Activated naive CD8-positive, alpha-beta T cell treated with anti-CD3 and anti-CD28 coated beads, Interleukin-2, amount 50 U/mL, for 24 hours (primary cell): ENCODE measurements around the gene TCF25.
"Not testable (repeated sequence)": the region's sequence is repeated elsewhere in the genome, so short reads cannot be mapped to it uniquely, and the experiment has no call there.

Source experiments
- ATAC-seq: fragments of 150-1000 bp; cut with Tn5 transposase; one replicate; pipeline ENCODE4 v1.10.0; 2021
- DNase-seq: peaks from one replicate; pipeline ENCODE4 v3.0.0; 2021
- H3K27ac Mint-ChIP-seq: one replicate; pipeline ENCODE4 v1.8.0; 2021; ENCODE audit warnings: mild to moderate bottlenecking, mixed read lengths
- H3K27me3 Mint-ChIP-seq: one replicate; pipeline ENCODE4 v1.8.0; 2021; ENCODE audit warnings: mixed read lengths
- H3K36me3 Mint-ChIP-seq: one replicate; pipeline ENCODE4 v1.8.0; 2021; ENCODE audit warnings: low read depth, mixed read lengths
- H3K4me1 Mint-ChIP-seq: one replicate; pipeline ENCODE4 v1.8.0; 2021; ENCODE audit warnings: mixed read lengths
- H3K4me3 Mint-ChIP-seq: one replicate; pipeline ENCODE4 v1.8.0; 2021; ENCODE audit warnings: mild to moderate bottlenecking, moderate library complexity, mixed read lengths
- H3K9me3 Mint-ChIP-seq: one replicate; pipeline ENCODE4 v1.8.0; 2021; ENCODE audit warnings: mixed read lengths

The TCF25 gene

DNA sequence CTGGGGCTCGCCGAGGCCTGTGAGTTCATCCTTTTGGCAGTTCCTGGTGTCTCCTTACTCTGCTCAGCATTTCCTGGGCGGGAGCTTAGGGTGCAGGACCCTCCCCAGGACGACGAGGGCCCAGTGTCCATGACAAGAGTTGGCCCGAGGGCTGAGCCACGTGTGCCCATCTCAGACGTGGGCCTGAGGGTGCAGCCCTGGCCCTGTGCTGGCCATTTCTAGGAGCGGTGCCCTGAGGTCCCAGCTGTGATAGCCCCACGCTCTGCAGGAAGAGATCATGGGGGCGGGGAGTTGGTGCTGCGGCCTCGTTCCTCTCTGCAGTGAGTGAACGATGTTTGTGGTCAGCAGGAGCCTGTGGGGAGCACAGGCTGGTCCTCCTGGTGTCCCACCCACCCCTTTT, 39.2 kb downstream of the TCF25 start:
- Mint-ChIP-seq H3K4me3 (no peak overlapping the region), H3K9me3 (no peaks in the 10 kb centered on the region), H3K27ac (no peak overlapping the region), H3K4me1 (peaks cover 9% of the 10 kb centered on the region), H3K36me3 (peaks cover 10% of the 10 kb centered on the region), H3K27me3 (no peaks in the 10 kb centered on the region)
- no peak for ATAC-seq
- no peak for DNase-seq

DNA sequence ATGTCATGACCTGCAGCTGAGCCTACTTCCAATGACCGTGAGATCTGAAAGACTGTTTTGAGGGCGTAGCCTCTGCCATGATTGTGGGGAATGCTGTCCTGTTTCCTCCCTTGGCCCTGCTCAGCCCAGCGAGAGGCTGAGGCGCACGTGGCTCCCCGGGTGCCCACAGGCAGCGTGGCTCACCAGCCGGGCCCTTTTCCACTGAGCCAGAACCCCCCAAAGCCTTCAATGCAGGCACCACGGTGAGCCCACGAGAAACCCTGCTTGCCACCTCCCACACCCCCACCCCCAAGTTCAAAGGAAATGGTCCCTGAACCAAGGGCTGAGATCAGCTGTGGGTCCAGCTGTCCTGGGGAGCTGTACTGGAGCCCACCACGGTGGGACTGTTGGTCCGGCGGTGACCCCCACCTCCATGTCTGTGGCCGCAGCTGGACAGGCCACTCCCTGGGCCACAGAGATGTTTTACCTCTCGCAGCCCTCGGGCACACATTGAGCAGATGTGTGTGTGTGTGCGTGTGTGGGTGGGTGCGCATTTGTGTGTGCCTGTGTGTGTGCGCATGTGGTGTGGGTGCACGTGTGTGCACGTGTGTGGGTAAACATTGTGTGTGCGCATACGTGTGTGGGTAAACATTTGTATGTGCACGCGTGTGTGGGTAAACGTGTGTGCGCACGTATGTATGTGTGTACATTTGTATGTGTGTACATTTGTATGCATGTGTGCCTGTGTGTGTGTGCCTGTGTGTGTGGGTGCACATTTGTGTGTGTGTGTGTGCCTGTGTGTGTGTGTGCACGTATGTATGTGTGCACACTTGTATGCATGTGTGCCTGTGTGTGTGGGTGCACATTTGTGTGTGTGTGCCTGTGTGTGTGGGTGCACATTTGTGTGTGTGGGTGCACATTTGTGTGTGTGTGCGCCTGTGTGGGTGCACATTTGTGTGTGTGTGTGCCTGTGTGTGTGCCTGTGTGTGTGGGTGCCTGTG, 40.3 kb downstream of the TCF25 start:
- H3K4me1 Mint-ChIP-seq = peaks cover 17% of the 10 kb centered on the region
- ATAC-seq (no peak), DNase-seq (no peak)
- H3K36me3 Mint-ChIP-seq = peaks cover 9% of the 10 kb centered on the region
- H3K27ac Mint-ChIP-seq = no peak overlapping the region
- H3K27me3 Mint-ChIP-seq = peaks cover 1% of the 10 kb centered on the region
- H3K9me3 Mint-ChIP-seq = no peaks in the 10 kb centered on the region
- H3K4me3 Mint-ChIP-seq = no peak overlapping the region

GRCh38 chr16:89914642-89915285, 41.4 kb downstream of the TCF25 start:
- not testable (repeated sequence) for ATAC-seq, H3K4me3 Mint-ChIP-seq, H3K9me3 Mint-ChIP-seq, DNase-seq, H3K27ac Mint-ChIP-seq, H3K36me3 Mint-ChIP-seq
- H3K4me1 Mint-ChIP-seq = peaks cover 22% of the 10 kb centered on the region
- peaks cover 11% of the 10 kb centered on the region for H3K27me3 Mint-ChIP-seq

DNA sequence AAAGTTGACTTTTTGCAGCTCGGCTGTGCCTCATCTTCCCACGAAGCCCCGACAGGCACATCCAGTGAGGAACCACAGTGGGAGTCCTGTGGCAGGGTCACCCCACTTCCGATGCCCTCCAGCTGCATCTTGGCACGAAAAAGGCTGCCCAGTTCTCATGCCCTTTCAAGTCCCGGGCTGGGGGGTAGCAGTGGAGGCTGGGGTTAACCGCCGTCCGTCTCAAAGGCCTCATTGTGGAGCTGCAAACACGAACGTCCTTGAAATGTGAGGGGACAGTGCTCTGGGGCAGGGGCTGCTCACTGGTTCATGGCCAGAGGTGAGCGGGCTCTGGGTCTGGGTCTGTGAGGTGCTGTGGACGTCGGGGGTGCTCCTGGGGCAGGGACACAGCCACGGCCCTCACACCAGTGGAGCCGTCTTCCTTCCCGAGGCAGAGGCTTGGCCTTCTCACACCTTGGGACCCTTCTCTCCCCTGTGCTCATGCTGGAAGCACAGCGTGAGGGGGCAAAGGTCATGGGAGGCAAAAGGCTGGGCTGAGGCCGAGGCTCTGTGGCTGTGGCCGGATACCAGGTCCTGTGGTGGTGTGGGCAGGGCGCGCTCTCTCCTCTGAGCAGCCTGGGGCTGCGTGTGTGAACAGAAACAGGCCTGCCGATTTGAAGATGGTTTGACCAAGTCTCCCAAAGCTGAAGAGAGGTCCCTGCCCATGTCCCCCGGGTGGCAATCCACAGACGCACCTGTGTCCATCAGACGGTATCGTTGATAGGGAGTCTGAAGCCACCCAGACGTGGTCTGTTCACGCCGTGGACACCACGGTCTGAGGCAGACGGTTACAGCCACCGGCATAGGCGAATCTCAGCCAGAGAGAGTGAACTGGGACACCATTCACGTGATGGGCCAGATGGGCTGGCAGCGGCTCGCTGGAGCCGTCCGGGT, 42.2 kb downstream of the TCF25 start:
- H3K36me3 Mint-ChIP-seq = peaks cover 5% of the 10 kb centered on the region
- DNase-seq (no peak), ATAC-seq (no peak)
- no peak overlapping the region for H3K27ac Mint-ChIP-seq
- no peaks in the 10 kb centered on the region for H3K9me3 Mint-ChIP-seq
- H3K27me3 Mint-ChIP-seq = peaks cover 18% of the 10 kb centered on the region
- H3K4me3 Mint-ChIP-seq = no peak overlapping the region
- H3K4me1 Mint-ChIP-seq = peaks cover 28% of the 10 kb centered on the region

DNA sequence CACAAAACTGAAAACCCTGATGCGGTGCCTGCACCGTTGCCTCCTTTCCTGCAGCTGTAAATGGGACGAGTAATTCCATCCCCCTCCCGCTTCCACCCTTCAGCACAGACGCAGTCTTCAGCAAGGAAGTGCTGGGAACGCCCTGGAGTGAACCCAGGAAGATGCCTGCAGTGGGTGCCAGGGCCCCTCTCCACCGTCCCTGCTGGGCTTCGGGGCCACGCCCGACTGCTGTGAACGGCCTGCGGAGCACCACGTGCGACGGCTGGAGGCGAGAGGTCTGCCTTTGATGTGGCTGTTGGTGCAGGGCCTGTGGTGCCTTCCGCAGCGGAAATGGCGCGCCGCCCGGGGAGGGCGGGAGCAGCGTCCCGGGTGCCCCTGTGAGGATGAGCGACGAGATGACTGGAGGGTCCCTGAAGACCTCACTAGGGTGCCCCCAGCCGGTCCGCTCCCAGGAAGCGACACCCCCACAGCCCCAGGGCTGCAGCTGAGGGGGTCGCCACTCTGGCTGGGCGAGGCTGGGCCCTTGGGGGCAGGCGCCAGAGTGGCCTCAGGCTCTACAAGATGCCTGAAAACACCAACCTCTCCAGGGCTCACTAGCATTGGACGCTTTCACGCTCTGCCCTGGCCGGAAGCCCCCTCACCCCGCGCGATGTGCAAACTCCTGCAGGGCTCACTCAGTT, 44.5 kb downstream of the TCF25 start:
- Mint-ChIP-seq H3K4me1 (peaks cover 46% of the 10 kb centered on the region), H3K27ac (peak overlapping the region; percentile 59), H3K27me3 (peaks cover 35% of the 10 kb centered on the region), H3K36me3 (no peaks in the 10 kb centered on the region), H3K4me3 (peak overlapping the region; percentile 60), H3K9me3 (no peaks in the 10 kb centered on the region)
- peak; percentile 83 for ATAC-seq
- DNase-seq = peak; percentile 87

- DNase-seq = peak; percentile 41
- Mint-ChIP-seq H3K27me3 (peaks cover 35% of the 10 kb centered on the region), H3K9me3 (no peaks in the 10 kb centered on the region), H3K4me1 (peaks cover 46% of the 10 kb centered on the region), H3K4me3 (peak within 1 kb of the TSS; percentile 60), H3K36me3 (no peaks in the 10 kb centered on the region), H3K27ac (peak within 1 kb of the TSS; percentile 59)
- peak; percentile 5 for ATAC-seq
Observed at GRCh38 chr16:89918453-89919347, 45.3 kb downstream of the TCF25 start, which contains the start of gene MC1R. Gene MC1R, plus strand, starts transcription at chr16:89918862. Its CDS starts 397 bp downstream, at chr16:89919259.

- Mint-ChIP-seq H3K27me3 (peaks cover 42% of the 10 kb centered on the region), H3K27ac (peak overlapping the region; percentile 23), H3K4me3 (no peak overlapping the region), H3K36me3 (no peaks in the 10 kb centered on the region), H3K9me3 (no peaks in the 10 kb centered on the region), H3K4me1 (peaks cover 46% of the 10 kb centered on the region)
- DNase-seq = no peak
- no peak for ATAC-seq
Observed at GRCh38 chr16:89919535-89920406, 46.4 kb downstream of the TCF25 start.

DNA sequence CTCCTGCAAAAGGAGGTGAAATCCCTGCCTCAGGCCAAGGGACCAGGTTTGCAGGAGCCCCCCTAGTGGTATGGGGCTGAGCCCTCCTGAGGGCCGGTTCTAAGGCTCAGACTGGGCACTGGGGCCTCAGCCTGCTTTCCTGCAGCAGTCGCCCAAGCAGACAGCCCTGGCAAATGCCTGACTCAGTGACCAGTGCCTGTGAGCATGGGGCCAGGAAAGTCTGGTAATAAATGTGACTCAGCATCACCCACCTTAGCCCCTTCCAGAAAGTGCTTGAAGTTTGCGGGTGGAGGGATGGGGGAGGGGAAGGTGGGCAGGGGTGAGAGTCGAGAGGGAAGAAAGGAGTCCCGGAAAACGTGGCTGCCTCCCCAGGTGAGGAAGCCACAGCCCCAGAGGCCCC, 47.3 kb downstream of the TCF25 start:
- no peak for ATAC-seq
- Mint-ChIP-seq H3K4me1 (peaks cover 49% of the 10 kb centered on the region), H3K36me3 (no peaks in the 10 kb centered on the region), H3K4me3 (no peak overlapping the region), H3K9me3 (no peaks in the 10 kb centered on the region), H3K27ac (no peak overlapping the region), H3K27me3 (peaks cover 49% of the 10 kb centered on the region)
- no peak for DNase-seq

- DNase-seq = no peak
- Mint-ChIP-seq H3K9me3 (no peaks in the 10 kb centered on the region), H3K27me3 (peaks cover 49% of the 10 kb centered on the region), H3K27ac (no peak overlapping the region), H3K4me1 (peaks cover 47% of the 10 kb centered on the region), H3K4me3 (no peak overlapping the region), H3K36me3 (no peaks in the 10 kb centered on the region)
- ATAC-seq = no peak
Observed at GRCh38 chr16:89921131-89921701, 47.8 kb downstream of the TCF25 start.

GRCh38 chr16:89921702-89922476, 48.5 kb downstream of the TCF25 start:
- peak overlapping the region; percentile 59 for H3K4me3 Mint-ChIP-seq
- H3K36me3 Mint-ChIP-seq = no peaks in the 10 kb centered on the region
- peaks cover 51% of the 10 kb centered on the region for H3K4me1 Mint-ChIP-seq
- ATAC-seq (no peak), DNase-seq (no peak)
- H3K27ac Mint-ChIP-seq = no peak overlapping the region
- H3K9me3 Mint-ChIP-seq = no peaks in the 10 kb centered on the region
- peaks cover 52% of the 10 kb centered on the region for H3K27me3 Mint-ChIP-seq

GRCh38 chr16:89922477-89922883, 49.1 kb downstream of the TCF25 start:
- H3K4me1 Mint-ChIP-seq = peaks cover 46% of the 10 kb centered on the region
- no peak overlapping the region for H3K27ac Mint-ChIP-seq
- DNase-seq (peak; percentile 62), ATAC-seq (peak; percentile 8)
- no peaks in the 10 kb centered on the region for H3K9me3 Mint-ChIP-seq
- peaks cover 54% of the 10 kb centered on the region for H3K27me3 Mint-ChIP-seq
- H3K4me3 Mint-ChIP-seq = peak overlapping the region; percentile 59
- no peaks in the 10 kb centered on the region for H3K36me3 Mint-ChIP-seq
